KMS-11 (cell line): ENCODE results near the gene PLEKHG5.

Source experiments
- H2AFZ ChIP-seq: fragments of 200-600 bp; sonication (generic); 2 replicates; pipeline ENCODE4 v1.6.1; 2016; ENCODE audit warnings: antibody characterized with exemption, mixed run types, low read depth
- H3K27ac ChIP-seq: fragments of 200-600 bp; sonication (generic); 2 replicates; pipeline ENCODE4 v1.6.1; 2016; ENCODE audit warnings: mild to moderate bottlenecking, mixed run types
- H3K27me3 ChIP-seq: fragments of 200-600 bp; sonication (generic); 2 replicates; pipeline ENCODE4 v1.6.1; 2017; ENCODE audit warnings: mild to moderate bottlenecking, low read depth, mixed run types, moderate library complexity; ENCODE audit not compliant: insufficient read depth
- H3K36me3 ChIP-seq: fragments of 200-600 bp; sonication (generic); 2 replicates; pipeline ENCODE4 v1.6.1; 2017; ENCODE audit warnings: mild to moderate bottlenecking, mixed run types; ENCODE audit not compliant: insufficient read depth
- H3K4me1 ChIP-seq: fragments of 200-600 bp; sonication (generic); 2 replicates; pipeline ENCODE4 v1.6.1; 2016; ENCODE audit warnings: mild to moderate bottlenecking, low read depth, mixed run types; ENCODE audit not compliant: poor library complexity, severe bottlenecking
- H3K4me2 ChIP-seq: fragments of 200-600 bp; sonication (generic); 2 replicates; pipeline ENCODE4 v1.7.0; 2016; ENCODE audit warnings: mild to moderate bottlenecking, mixed run types
- H3K4me3 ChIP-seq: fragments of 200-600 bp; sonication (generic); IDR thresholded peaks from 2 replicates; pipeline ENCODE4 v1.6.1; 2017; ENCODE audit warnings: low read depth, low read length, mixed read lengths; ENCODE audit not compliant: insufficient read depth
- H3K79me2 ChIP-seq: fragments of 200-600 bp; sonication (generic); 2 replicates; pipeline ENCODE4 v1.6.1; 2016; ENCODE audit warnings: low read depth, mixed run types; ENCODE audit not compliant: insufficient read depth
- H3K9ac ChIP-seq: fragments of 200-600 bp; sonication (generic); 2 replicates; pipeline ENCODE4 v1.6.1; 2016; ENCODE audit warnings: mild to moderate bottlenecking, mixed run types
- H4K20me1 ChIP-seq: fragments of 200-600 bp; sonication (generic); 2 replicates; pipeline ENCODE4 v1.6.1; 2016; ENCODE audit warnings: mild to moderate bottlenecking, mixed run types; ENCODE audit not compliant: insufficient read depth
- CTCF ChIP-seq: fragments of 200-600 bp; sonication (generic); conservative IDR thresholded peaks from 2 replicates; pipeline ENCODE4 v1.6.1; 2017; ENCODE audit warnings: low read depth, mild to moderate bottlenecking, antibody characterized with exemption, low read length, moderate library complexity, mixed read lengths

Gene PLEKHG5

GRCh38 chr1:6427441-6428390 lies 63.8 kb downstream of the PLEKHG5 start:
- H3K9ac ChIP-seq = no peak overlapping the region
- no peak overlapping the region for H3K4me3 ChIP-seq
- H4K20me1 ChIP-seq = no peaks in the 10 kb centered on the region
- no peaks in the 10 kb centered on the region for H3K79me2 ChIP-seq
- no peaks in the 10 kb centered on the region for H3K36me3 ChIP-seq
- no peak overlapping the region for H3K4me2 ChIP-seq
- H3K27me3 ChIP-seq = peaks cover 86% of the 10 kb centered on the region
- H3K27ac ChIP-seq = no peak overlapping the region
- H3K4me1 ChIP-seq = no peaks in the 10 kb centered on the region
- H2AFZ ChIP-seq = no peak overlapping the region
- TF ChIP-seq CTCF = no peak

- no peaks in the 10 kb centered on the region for H3K79me2 ChIP-seq
- peaks cover 85% of the 10 kb centered on the region for H3K27me3 ChIP-seq
- no peaks in the 10 kb centered on the region for H3K4me1 ChIP-seq
- no peaks in the 10 kb centered on the region for H4K20me1 ChIP-seq
- H3K36me3 ChIP-seq = no peaks in the 10 kb centered on the region
- H3K4me2 ChIP-seq = no peak overlapping the region
- TF ChIP-seq CTCF = no peak
- H3K9ac ChIP-seq = no peak overlapping the region
- H2AFZ ChIP-seq = no peak overlapping the region
- no peak overlapping the region for H3K4me3 ChIP-seq
- H3K27ac ChIP-seq = no peak overlapping the region
These were observed 64.5 kb downstream of the PLEKHG5 start for GRCh38 chr1:6426972-6427350.

- Histone ChIP-seq H3K27me3 (peaks cover 90% of the 10 kb centered on the region), H2AFZ (no peak overlapping the region), H3K79me2 (no peaks in the 10 kb centered on the region), H4K20me1 (no peaks in the 10 kb centered on the region), H3K4me2 (no peak overlapping the region), H3K27ac (no peak overlapping the region), H3K36me3 (no peaks in the 10 kb centered on the region), H3K4me3 (no peak overlapping the region), H3K4me1 (no peaks in the 10 kb centered on the region), H3K9ac (no peak overlapping the region)
- TF ChIP-seq CTCF = no peak
These were observed 65.0 kb downstream of the PLEKHG5 start for GRCh38 chr1:6426277-6426971.

GRCh38 chr1:6425658-6426057 lies 65.8 kb downstream of the PLEKHG5 start:
- no peak for TF ChIP-seq CTCF
- no peak overlapping the region for H3K27ac ChIP-seq
- H3K4me1 ChIP-seq = no peaks in the 10 kb centered on the region
- H3K9ac ChIP-seq = no peak overlapping the region
- H3K27me3 ChIP-seq = peaks cover 91% of the 10 kb centered on the region
- H2AFZ ChIP-seq = no peak overlapping the region
- H3K4me3 ChIP-seq = no peak overlapping the region
- H3K36me3 ChIP-seq = no peaks in the 10 kb centered on the region
- no peak overlapping the region for H3K4me2 ChIP-seq
- no peaks in the 10 kb centered on the region for H4K20me1 ChIP-seq
- H3K79me2 ChIP-seq = no peaks in the 10 kb centered on the region
